UCSD-AML1 (cell line): ENCODE data around the gene FUOM.
"Not testable (repeated sequence)": the region's sequence is repeated elsewhere in the genome, so short reads cannot be mapped to it uniquely, and the experiment has no call there.

Experiments used
- DNase-seq: peaks from one replicate; lab custom pipeline; 2025; ENCODE audit not compliant: unreplicated experiment; lab: John Stamatoyannopoulos, UW

Gene FUOM

GRCh38 chr10:133370030-133370786 lies 12.4 kb upstream of the FUOM start:
- no peak for DNase-seq

GRCh38 chr10:133368153-133368552 lies 10.3 kb upstream of the FUOM start:
- no peak for DNase-seq

- DNase-seq = not testable (repeated sequence)
Observed at GRCh38 chr10:133367461-133367860, 9.6 kb upstream of the FUOM start.

- no peak for DNase-seq
Observed at GRCh38 chr10:133366751-133367150, 8.9 kb upstream of the FUOM start.

- no peak for DNase-seq
Observed at GRCh38 chr10:133366130-133366478, 8.3 kb upstream of the FUOM start.

- DNase-seq = no peak
Observed at GRCh38 chr10:133365461-133366129, 7.8 kb upstream of the FUOM start.

- DNase-seq = no peak
Observed at GRCh38 chr10:133364645-133365431, 7.0 kb upstream of the FUOM start.

GRCh38 chr10:133362846-133363245 lies 5.0 kb upstream of the FUOM start:
- no peak for DNase-seq

- DNase-seq = no peak
Observed at GRCh38 chr10:133361773-133362441, 4.1 kb upstream of the FUOM start.

- no peak for DNase-seq
Observed at GRCh38 chr10:133361227-133361626, 3.4 kb upstream of the FUOM start.

GRCh38 chr10:133359972-133360610 lies 2.3 kb upstream of the FUOM start:
- DNase-seq = no peak

GRCh38 chr10:133359554-133359971 lies 1.7 kb upstream of the FUOM start:
- DNase-seq = no peak

GRCh38 chr10:133358925-133359310 lies 1.1 kb upstream of the FUOM start:
- DNase-seq = no peak

- DNase-seq = no peak
Observed at GRCh38 chr10:133358162-133358924, 524 bp upstream of the FUOM start.

GRCh38 chr10:133356549-133357284 lies 1.1 kb downstream of the FUOM start:
- no peak for DNase-seq

- DNase-seq = no peak
Observed at GRCh38 chr10:133355991-133356390, 1.8 kb downstream of the FUOM start.

- DNase-seq = no peak
Observed at GRCh38 chr10:133355266-133355665, 2.6 kb downstream of the FUOM start.

- no peak for DNase-seq
Observed at GRCh38 chr10:133354672-133355240, 3.1 kb downstream of the FUOM start.

- DNase-seq = no peak
Observed at GRCh38 chr10:133353988-133354605, 3.7 kb downstream of the FUOM start.
